Measurements from ENCODE around the gene MCF2L2.

DNA sequence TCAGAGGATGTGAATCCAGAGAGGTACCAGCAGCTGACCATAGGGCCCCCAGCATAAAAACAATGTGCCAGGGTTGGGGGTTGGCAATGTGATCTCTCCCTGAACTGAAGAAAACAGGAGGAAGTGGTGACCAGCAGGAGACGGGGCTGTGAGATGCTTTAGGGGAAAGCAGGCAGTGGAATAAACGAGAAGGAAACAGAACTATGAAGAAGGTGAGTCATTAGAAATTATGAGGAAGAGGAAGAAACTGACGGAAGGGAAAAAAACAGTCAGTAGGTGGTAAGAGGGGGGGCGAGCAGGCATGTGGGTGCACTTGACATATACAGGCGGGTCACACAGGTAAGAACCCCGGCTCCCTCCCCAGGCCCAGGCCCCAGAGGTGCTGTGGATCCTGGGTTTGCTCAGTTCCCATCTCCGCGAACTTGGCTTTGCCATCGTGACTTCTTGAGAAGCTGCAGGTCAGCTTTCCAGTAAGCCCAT lies 217.5 kb downstream of the MCF2L2 start:
- TF ChIP-seq, protein P1, sequence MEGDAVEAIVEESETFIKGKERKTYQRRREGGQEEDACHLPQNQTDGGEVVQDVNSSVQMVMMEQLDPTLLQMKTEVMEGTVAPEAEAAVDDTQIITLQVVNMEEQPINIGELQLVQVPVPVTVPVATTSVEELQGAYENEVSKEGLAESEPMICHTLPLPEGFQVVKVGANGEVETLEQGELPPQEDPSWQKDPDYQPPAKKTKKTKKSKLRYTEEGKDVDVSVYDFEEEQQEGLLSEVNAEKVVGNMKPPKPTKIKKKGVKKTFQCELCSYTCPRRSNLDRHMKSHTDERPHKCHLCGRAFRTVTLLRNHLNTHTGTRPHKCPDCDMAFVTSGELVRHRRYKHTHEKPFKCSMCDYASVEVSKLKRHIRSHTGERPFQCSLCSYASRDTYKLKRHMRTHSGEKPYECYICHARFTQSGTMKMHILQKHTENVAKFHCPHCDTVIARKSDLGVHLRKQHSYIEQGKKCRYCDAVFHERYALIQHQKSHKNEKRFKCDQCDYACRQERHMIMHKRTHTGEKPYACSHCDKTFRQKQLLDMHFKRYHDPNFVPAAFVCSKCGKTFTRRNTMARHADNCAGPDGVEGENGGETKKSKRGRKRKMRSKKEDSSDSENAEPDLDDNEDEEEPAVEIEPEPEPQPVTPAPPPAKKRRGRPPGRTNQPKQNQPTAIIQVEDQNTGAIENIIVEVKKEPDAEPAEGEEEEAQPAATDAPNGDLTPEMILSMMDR (IDR thresholded peaks at IDR 0.05), result no peak
- no peak for TF ChIP-seq POLR2A (IDR thresholded peaks at IDR 0.05)
